Smooth muscle cell (in vitro differentiated cells): ENCODE data around the gene FIP1L1. TPM values are rescaled to one million over a fixed set of nuclear protein-coding genes. Genes with fewer than 3 reads are reported as not detected.
A peak's percentile ranks its signal among the peaks of the same experiment; 100 is the strongest.

ENCODE experiments used
- DNase-seq: peaks from one replicate; lab custom pipeline; 2025; ENCODE audit not compliant: unreplicated experiment; lab: John Stamatoyannopoulos, UW
- H2AFZ ChIP-seq: fragments of 200-600 bp; sonication (generic); 2 replicates; pipeline ENCODE4 v1.6.0; 2016; ENCODE audit warnings: antibody characterized with exemption, low read depth, mild to moderate bottlenecking
- H3F3A ChIP-seq: fragments of 200-600 bp; sonication (generic); 2 replicates; pipeline ENCODE4 v1.6.0; 2017; ENCODE audit warnings: antibody characterized with exemption, low read depth
- H3K27ac ChIP-seq: fragments of 200-600 bp; sonication (generic); 2 replicates; pipeline ENCODE4 v1.5.1; 2016; ENCODE audit warnings: low read depth, mild to moderate bottlenecking
- H3K27me3 ChIP-seq: fragments of 200-600 bp; sonication (generic); 2 replicates; pipeline ENCODE4 v1.6.1; 2016; ENCODE audit warnings: low read depth, mild to moderate bottlenecking
- H3K36me3 ChIP-seq: fragments of 200-600 bp; sonication (generic); 2 replicates; pipeline ENCODE4 v1.5.1; 2016; ENCODE audit warnings: low read depth
- H3K4me1 ChIP-seq: fragments of 200-600 bp; sonication (generic); 2 replicates; pipeline ENCODE4 v1.5.1; 2016; ENCODE audit warnings: low read depth
- H3K4me2 ChIP-seq: fragments of 200-600 bp; sonication (generic); 2 replicates; pipeline ENCODE4 v1.6.0; 2016; ENCODE audit warnings: mild to moderate bottlenecking
- H3K4me3 ChIP-seq: fragments of 200-600 bp; sonication (generic); 2 replicates; pipeline ENCODE4 v1.5.1; 2016; ENCODE audit warnings: mild to moderate bottlenecking
- H3K79me2 ChIP-seq: fragments of 200-600 bp; sonication (generic); 2 replicates; pipeline ENCODE4 v1.6.0; 2016; ENCODE audit warnings: low read depth, mild to moderate bottlenecking
- H3K9ac ChIP-seq: fragments of 200-600 bp; sonication (generic); 2 replicates; pipeline ENCODE4 v1.6.0; 2016; ENCODE audit warnings: low read depth
- H3K9me3 ChIP-seq: fragments of 200-600 bp; sonication (generic); replicated peaks from 2 replicates; pipeline ENCODE4 v1.5.1; 2016; ENCODE audit warnings: low read depth
- H4K20me1 ChIP-seq: fragments of 200-600 bp; sonication (generic); 2 replicates; pipeline ENCODE4 v1.6.0; 2016; ENCODE audit warnings: low read depth
- CTCF ChIP-seq: fragments of 200-600 bp; sonication (generic); IDR thresholded peaks from 2 replicates; pipeline ENCODE4 v1.5.1; 2017; ENCODE audit warnings: borderline replicate concordance, mild to moderate bottlenecking, antibody characterized with exemption; ENCODE audit not compliant: insufficient read depth, poor library complexity, severe bottlenecking
- WGBS: methylation state at CpG from one replicate; pipeline ENCODE4 v1.1.7; 2016; ENCODE audit warnings: low lambda C conversion rate; 5-methylcytosine and 5-hydroxymethylcytosine counted together
- polyA plus RNA-seq: library from polyadenylated mRNA; unstranded; fragments of >200 nt; fragmentation: Nextera tagmentation; extraction: Ambion mirVana; gene quantifications from 2 replicates; pipeline ENCODE4 v1.2.1, GENCODE V29; 2016
- total RNA-seq: library from RNA; depleted of rRNA; stranded (reverse); fragments of >200 nt; gene quantifications from 2 replicates; pipeline ENCODE4 v1.2.3, GENCODE V29; 2014

Gene FIP1L1
- total and polyA plus RNA-seq, 2 experiments from 2014 or later = 55.1 to 65.7 TPM

GRCh38 chr4:53441564-53441963 lies 64.1 kb downstream of the FIP1L1 start:
- H4K20me1 ChIP-seq = peaks cover 16% of the 10 kb centered on the region
- no peak overlapping the region for H3K27ac ChIP-seq

GRCh38 chr4:53444954-53445353 lies 67.5 kb downstream of the FIP1L1 start:
- H3K27ac ChIP-seq = no peak overlapping the region
- H3K36me3 ChIP-seq = peaks cover 16% of the 10 kb centered on the region
- TF ChIP-seq CTCF = no peak
- no peak overlapping the region for H3K4me2 ChIP-seq
- H3K27me3 ChIP-seq = no peaks in the 10 kb centered on the region
- H3K79me2 ChIP-seq = peaks cover 24% of the 10 kb centered on the region
- H3F3A ChIP-seq = no peaks in the 10 kb centered on the region
- no peak overlapping the region for H2AFZ ChIP-seq
- H3K9me3 ChIP-seq = no peaks in the 10 kb centered on the region
- H3K4me1 ChIP-seq = no peaks in the 10 kb centered on the region
- peaks cover 5% of the 10 kb centered on the region for H4K20me1 ChIP-seq
- 95% methylated on average over 2 of the region's 2 CpGs for WGBS
- H3K9ac ChIP-seq = no peak overlapping the region
- DNase-seq = no peak
- no peak overlapping the region for H3K4me3 ChIP-seq

More at GRCh38 chr4:53441564-53441963, 64.1 kb downstream of the FIP1L1 start:
- Histone ChIP-seq H3K36me3 (peaks cover 10% of the 10 kb centered on the region), H3K4me3 (no peak overlapping the region), H3K27me3 (no peaks in the 10 kb centered on the region), H3F3A (no peaks in the 10 kb centered on the region), H3K4me2 (no peak overlapping the region), H3K9ac (no peak overlapping the region), H3K4me1 (no peaks in the 10 kb centered on the region), H3K9me3 (no peaks in the 10 kb centered on the region), H2AFZ (no peak overlapping the region), H3K79me2 (peaks cover 22% of the 10 kb centered on the region)
- TF ChIP-seq CTCF = no peak
- WGBS = 84% methylated on average over 1 of the region's 1 CpG
- no peak for DNase-seq

- no peak for DNase-seq
Observed at GRCh38 chr4:53450773-53451172, 73.3 kb downstream of the FIP1L1 start.

More at GRCh38 chr4:53450773-53451172, 73.3 kb downstream of the FIP1L1 start:
- no peak overlapping the region for H2AFZ ChIP-seq
- no peak for TF ChIP-seq CTCF
- peaks cover 20% of the 10 kb centered on the region for H3K36me3 ChIP-seq
- peak overlapping the region; percentile 7 for H3K27ac ChIP-seq
- H3K9ac ChIP-seq = no peak overlapping the region
- WGBS = 80% methylated on average over 3 of the region's 3 CpGs
- H4K20me1 ChIP-seq = no peaks in the 10 kb centered on the region
- no peak overlapping the region for H3K4me2 ChIP-seq
- no peaks in the 10 kb centered on the region for H3K4me1 ChIP-seq
- no peaks in the 10 kb centered on the region for H3F3A ChIP-seq
- no peak overlapping the region for H3K4me3 ChIP-seq
- H3K79me2 ChIP-seq = peaks cover 25% of the 10 kb centered on the region
- H3K9me3 ChIP-seq = no peaks in the 10 kb centered on the region
- no peaks in the 10 kb centered on the region for H3K27me3 ChIP-seq
